Upper lobe of left lung (tissue), 6 donors: ENCODE results near the gene CPM. TPM values are rescaled to one million over a fixed set of nuclear protein-coding genes. Genes with fewer than 3 reads are reported as not detected.

Experiments used
- ATAC-seq, 2 donors: fragments of 200-7000 bp; cut with Tn5 transposase; one replicate each; pipeline ENCODE4 v1.9.1; 2022; ENCODE audit warnings: mild to moderate bottlenecking in 2 of 2, moderate library complexity in 2 of 2; ENCODE audit not compliant: low FRiP score in 2 of 2
- DNase-seq, 2 donors: peaks; one replicate each; pipeline ENCODE4 v3.0.0-alpha.2; 2019 to 2020
- H3K27ac ChIP-seq, 4 donors: fragments of 200-600 bp; sonication (generic); one replicate each; pipeline ENCODE4 v1.5.1; 2016 to 2019
- H3K27me3 ChIP-seq, 4 donors: fragments of 200-600 bp; sonication (generic); one replicate each; pipeline ENCODE4 v1.5.1; 2017 to 2019
- H3K36me3 ChIP-seq, 4 donors: fragments of 200-600 bp; sonication (generic); one replicate each; pipeline ENCODE4 v1.5.1; 2016 to 2019
- H3K4me1 ChIP-seq, 4 donors: fragments of 200-600 bp; sonication (generic); one replicate each; pipeline ENCODE4 v1.5.1; 2018 to 2019
- H3K4me3 ChIP-seq, 4 donors: fragments of 200-600 bp; sonication (generic); one replicate each; pipeline ENCODE4 v1.5.1; 2017 to 2019; ENCODE audit warnings: mild to moderate bottlenecking in 2 of 4, moderate library complexity in 1 of 4
- H3K9me3 ChIP-seq, 4 donors: fragments of 200-600 bp; sonication (generic); one replicate each; pipeline ENCODE4 v1.5.1; 2018 to 2019
- CTCF ChIP-seq, 6 experiments: fragments of 450-650 bp in 4 of 6; fragments of 200-600 bp in 2 of 6; sonication (generic) in 2 of 6; IDR thresholded peaks; one replicate each; pipeline ENCODE4 v1.5.1; 2016 to 2019; ENCODE audit warnings: antibody characterized with exemption in 6 of 6
- EP300 ChIP-seq, 4 donors: sonication (generic); formaldehyde crosslinking; IDR thresholded peaks; one replicate each; pipeline ENCODE4 v1.5.1; 2017; ENCODE audit warnings: antibody characterized with exemption in 4 of 4, control low read depth in 2 of 4
- POLR2A ChIP-seq, 4 donors: fragments of 450-650 bp; IDR thresholded peaks; one replicate each; pipeline ENCODE4 v1.5.1; 2016 to 2017; ENCODE audit warnings: antibody characterized with exemption in 4 of 4, mild to moderate bottlenecking in 2 of 4
- POLR2AphosphoS5 ChIP-seq, 2 donors: sonication (generic); formaldehyde crosslinking; IDR thresholded peaks; one replicate each; pipeline ENCODE4 v1.5.1; 2017; ENCODE audit warnings: antibody characterized with exemption in 2 of 2
- WGBS, 2 donors: methylation state at CpG; one replicate each; pipeline ENCODE4 v1.1.5; 2017 to 2018; 5-methylcytosine and 5-hydroxymethylcytosine counted together
- total RNA-seq, 6 donors: library from RNA; depleted of rRNA in 4 of 6; stranded (reverse); fragments of >200 nt in 4 of 6; gene quantifications; one replicate each; pipeline versions ENCODE4 v1.1.0 to v1.2.1, GENCODE V29; 2016 to 2021
- donor health status: DM: no; HTN: no; CAD: no; lungs with moderate emphysema.
- donor health status: DM: no; HTN: yes; CAD: no; lungs with severe emphysema.

CPM gene
- total RNA-seq, 6 donors from 2014 or later, result 143 to 393 (median 303) TPM

- H3K4me1 ChIP-seq, result peaks cover 0 to 9% (median 0%) of the 10 kb centered on the region in 4 donors
- H3K4me3 ChIP-seq, result no peak overlapping the region
- WGBS, 2 donors, result 55 to 75% methylated on average over 3 of the region's 3 CpGs
- no peaks in the 10 kb centered on the region for H3K36me3 ChIP-seq
- no peak overlapping the region for H3K27ac ChIP-seq
- ATAC-seq (peak in 1 of 2 donors; percentile 50), DNase-seq (no peak)
- TF ChIP-seq POLR2AphosphoS5 (IDR thresholded peaks at IDR 0.05), result no peak
- no peak for TF ChIP-seq POLR2A (IDR thresholded peaks at IDR 0.05)
- TF ChIP-seq EP300 (IDR thresholded peaks at IDR 0.05), result no peak
- TF ChIP-seq CTCF (IDR thresholded peaks at IDR 0.05), result no peak
- H3K9me3 ChIP-seq, result no peaks in the 10 kb centered on the region
- no peaks in the 10 kb centered on the region for H3K27me3 ChIP-seq
Observed at GRCh38 chr12:68915055-68915454, 17.9 kb downstream of the CPM start.

- Histone ChIP-seq H3K36me3 (no peaks in the 10 kb centered on the region), H3K4me1 (peaks cover 0 to 9% (median 0%) of the 10 kb centered on the region in 4 donors), H3K27me3 (no peaks in the 10 kb centered on the region), H3K9me3 (no peaks in the 10 kb centered on the region), H3K4me3 (no peak overlapping the region), H3K27ac (no peak overlapping the region)
- DNase-seq, result no peak
- 89 to 90% methylated on average over 4 of the region's 4 CpGs for WGBS, 2 donors
- no peak for TF ChIP-seq POLR2AphosphoS5 (IDR thresholded peaks at IDR 0.05)
- TF ChIP-seq CTCF (IDR thresholded peaks at IDR 0.05), result no peak
- no peak for TF ChIP-seq POLR2A (IDR thresholded peaks at IDR 0.05)
- TF ChIP-seq EP300 (IDR thresholded peaks at IDR 0.05), result no peak
- ATAC-seq, result no peak
Observed at GRCh38 chr12:68913682-68914081, 19.3 kb downstream of the CPM start.

GRCh38 chr12:68912916-68913315 is 20.1 kb downstream of the CPM start:
- 86 to 89% methylated on average over 2 of the region's 2 CpGs for WGBS, 2 donors
- no peak overlapping the region for H3K27ac ChIP-seq
- TF ChIP-seq EP300 (IDR thresholded peaks at IDR 0.05), result no peak
- TF ChIP-seq CTCF (IDR thresholded peaks at IDR 0.05), result no peak
- no peak for TF ChIP-seq POLR2A (IDR thresholded peaks at IDR 0.05)
- no peak for TF ChIP-seq POLR2AphosphoS5 (IDR thresholded peaks at IDR 0.05)
- no peak overlapping the region for H3K4me3 ChIP-seq
- no peaks in the 10 kb centered on the region for H3K27me3 ChIP-seq
- ATAC-seq, result peak in 1 of 2 donors; percentile 13
- no peaks in the 10 kb centered on the region for H3K9me3 ChIP-seq
- DNase-seq, result no peak
- H3K36me3 ChIP-seq, result no peaks in the 10 kb centered on the region
- H3K4me1 ChIP-seq, result peaks cover 0 to 9% (median 0%) of the 10 kb centered on the region in 4 donors

GRCh38 chr12:68911197-68911718 is 21.7 kb downstream of the CPM start:
- ATAC-seq (no peak), DNase-seq (no peak)
- Histone ChIP-seq H3K4me3 (no peak overlapping the region), H3K4me1 (peaks cover 0 to 9% (median 0%) of the 10 kb centered on the region in 4 donors), H3K36me3 (no peaks in the 10 kb centered on the region), H3K9me3 (no peaks in the 10 kb centered on the region), H3K27me3 (no peaks in the 10 kb centered on the region), H3K27ac (no peak overlapping the region)
- TF ChIP-seq POLR2A (IDR thresholded peaks at IDR 0.05), result no peak
- no peak for TF ChIP-seq EP300 (IDR thresholded peaks at IDR 0.05)
- no peak for TF ChIP-seq POLR2AphosphoS5 (IDR thresholded peaks at IDR 0.05)
- no peak for TF ChIP-seq CTCF (IDR thresholded peaks at IDR 0.05)
- WGBS, 2 donors, result 77 to 89% methylated on average over 2 of the region's 2 CpGs

- no peaks in the 10 kb centered on the region for H3K9me3 ChIP-seq
- no peaks in the 10 kb centered on the region for H3K27me3 ChIP-seq
- ATAC-seq, result no peak
- no peak for TF ChIP-seq CTCF (IDR thresholded peaks at IDR 0.05)
- TF ChIP-seq POLR2AphosphoS5 (IDR thresholded peaks at IDR 0.05), result no peak
- no peak for TF ChIP-seq EP300 (IDR thresholded peaks at IDR 0.05)
- no peak for TF ChIP-seq POLR2A (IDR thresholded peaks at IDR 0.05)
- 61 to 74% methylated on average over 2 of the region's 2 CpGs for WGBS, 2 donors
- no peak for DNase-seq
- H3K36me3 ChIP-seq, result no peaks in the 10 kb centered on the region
- H3K27ac ChIP-seq, result no peak overlapping the region
- peaks cover 0 to 18% (median 2%) of the 10 kb centered on the region in 4 donors for H3K4me1 ChIP-seq
- no peak overlapping the region for H3K4me3 ChIP-seq
Observed at GRCh38 chr12:68910128-68910527, 22.8 kb downstream of the CPM start.
